HG03066 (cell line): ENCODE data around the gene GALNT12.

Experiments
- ATAC-seq: cut with Tn5 transposase; IDR thresholded peaks from one replicate; pipeline ENCODE4 v1.9.1; 2021; ENCODE audit warnings: low read depth; ENCODE audit not compliant: unreplicated experiment

The GALNT12 gene

GRCh38 chr9:98894761-98895160, 87.3 kb downstream of the GALNT12 start:
- no peak for ATAC-seq

GRCh38 chr9:98896632-98897031, 89.2 kb downstream of the GALNT12 start:
- no peak for ATAC-seq

- no peak for ATAC-seq
Measured at GRCh38 chr9:98897745-98898144, 90.3 kb downstream of the GALNT12 start.

GRCh38 chr9:98899408-98900056, 92.1 kb downstream of the GALNT12 start:
- ATAC-seq, result no peak
